Measurements from ENCODE around the gene RHOF. TPM values are rescaled to one million over a fixed set of nuclear protein-coding genes. Genes with fewer than 3 reads are reported as not detected.

RHOF gene
- 100 to 1,000 TPM in 1 of 2 experiments, 10 to 100 TPM in 1; 100.0 to 105 TPM for total RNA-seq

GRCh38 chr12:121793440-121793837 lies at the start of gene RHOF:
RHOF (minus strand) TSS chr12:121793688; CDS start chr12:121793633, 55 bp downstream.
- intact Hi-C loops (cut with DNase I, micrococcal nuclease) = loop anchor here (1.0 to 10.0 kb wide), 5 partner anchors 9 to 1599 kb away; partner anchors contain the start of genes GCN1 (in 1 of the 2), MLXIP (in 1 of the 2), ORAI1 (in 1 of the 2) and TMEM120B (in 1 of the 2)
- no peaks in the 10 kb centered on the region for H3K9me3 Mint-ChIP-seq (ENCODE audit: low read depth)
- DNase-seq (peak; percentile 89), ATAC-seq (peak; percentile 17)
- H3K4me3 Mint-ChIP-seq = peak within 1 kb of the TSS; percentile 96
- H3K36me3 Mint-ChIP-seq (ENCODE audit: low read depth) = peaks cover 35% of the 10 kb centered on the region
- H3K4me1 Mint-ChIP-seq = peaks cover 56% of the 10 kb centered on the region
- H3K27ac Mint-ChIP-seq = peak within 1 kb of the TSS; percentile 100
- ChIA-PET POLR2A (interaction anchor here (0.5 to 3.5 kb wide), 7 partner anchors 9 to 95 kb away, joined by 3 to 32 read pairs (median 5); partner anchors contain the start of gene PSMD9), CTCF (interaction anchor here (0.6 to 11.0 kb wide), 23 partner anchors 14 to 328 kb away, joined by 3 to 439 read pairs (median 10); partner anchors contain the start of genes CFAP251, ORAI1, PSMD9 and SETD1B)
- H3K27me3 Mint-ChIP-seq = no peaks in the 10 kb centered on the region

- no peaks in the 10 kb centered on the region for H3K9me3 Mint-ChIP-seq (ENCODE audit: low read depth)
- H3K36me3 Mint-ChIP-seq (ENCODE audit: low read depth) = no peaks in the 10 kb centered on the region
- DNase-seq (no peak), ATAC-seq (no peak)
- H3K4me1 Mint-ChIP-seq = peaks cover 14% of the 10 kb centered on the region
- H3K27ac Mint-ChIP-seq = peak overlapping the region; percentile 91
- intact Hi-C loops (cut with DNase I, micrococcal nuclease) = loop anchor here (1.0 to 2.0 kb wide), 10 partner anchors 28 to 386 kb away; partner anchors contain the start of genes PSMD9 (in 2 of the 2), B3GNT4 (in 1 of the 2), DIABLO (in 1 of the 2) and MLXIP (in 1 of the 2)
- H3K27me3 Mint-ChIP-seq = no peaks in the 10 kb centered on the region
- POLR2A ChIA-PET = interaction anchor here (0.6 kb wide), 1 partner anchor 47 kb away, joined by 3 read pairs; the partner anchor contains the start of gene RHOF
- H3K4me3 Mint-ChIP-seq = peak overlapping the region; percentile 91
- CTCF ChIA-PET = interaction anchor here (0.7 to 1.3 kb wide), 2 partner anchors 46 to 1557 kb away, joined by 3 to 7 read pairs; no protein-coding TSS in a partner anchor
Observed at GRCh38 chr12:121839993-121840761, 46.7 kb upstream of the RHOF start.

GRCh38 chr12:121839106-121839992 lies 45.9 kb upstream of the RHOF start:
- H3K27me3 Mint-ChIP-seq = no peaks in the 10 kb centered on the region
- DNase-seq = peak; percentile 100
- H3K36me3 Mint-ChIP-seq (ENCODE audit: low read depth) = no peaks in the 10 kb centered on the region
- intact Hi-C loops (cut with DNase I, micrococcal nuclease) = loop anchor here (1.0 to 2.0 kb wide), 10 partner anchors 27 to 387 kb away; partner anchors contain the start of genes PSMD9 (in 2 of the 2), B3GNT4 (in 1 of the 2), DIABLO (in 1 of the 2) and MLXIP (in 1 of the 2)
- ATAC-seq = peak; percentile 94
- ChIA-PET POLR2A (interaction anchor here (0.6 kb wide), 1 partner anchor 49 kb away, joined by 3 read pairs; no protein-coding TSS in a partner anchor), CTCF (interaction anchor here (0.6 to 1.3 kb wide), 4 partner anchors 27 to 1900 kb away, joined by 4 to 7 read pairs (median 4); no protein-coding TSS in a partner anchor)
- H3K4me1 Mint-ChIP-seq = peaks cover 14% of the 10 kb centered on the region
- H3K9me3 Mint-ChIP-seq (ENCODE audit: low read depth) = no peaks in the 10 kb centered on the region
- peak overlapping the region; percentile 91 for H3K27ac Mint-ChIP-seq
- peak overlapping the region; percentile 91 for H3K4me3 Mint-ChIP-seq

- CTCF ChIA-PET = interaction anchor here (0.6 to 3.0 kb wide), 2 partner anchors 44 to 184 kb away, joined by 4 to 17 read pairs; partner anchors contain the start of gene RHOF
- intact Hi-C loops (cut with DNase I, micrococcal nuclease) = loop anchor here in 1 of 2 experiments (2.0 kb wide), 1 partner anchor 35 kb away; no protein-coding TSS in a partner anchor
Observed at GRCh38 chr12:121838126-121838525, 44.6 kb upstream of the RHOF start.

GRCh38 chr12:121837680-121838079 lies 44.2 kb upstream of the RHOF start:
- DNase-seq = no peak
- H3K27me3 Mint-ChIP-seq = no peaks in the 10 kb centered on the region
- H3K9me3 Mint-ChIP-seq (ENCODE audit: low read depth) = no peaks in the 10 kb centered on the region
- H3K36me3 Mint-ChIP-seq (ENCODE audit: low read depth) = no peaks in the 10 kb centered on the region
- H3K27ac Mint-ChIP-seq = no peak overlapping the region
- intact Hi-C loops (cut with DNase I, micrococcal nuclease) = loop anchor here in 1 of 2 experiments (2.0 kb wide), 1 partner anchor 35 kb away; no protein-coding TSS in a partner anchor
- no peak for ATAC-seq
- peaks cover 14% of the 10 kb centered on the region for H3K4me1 Mint-ChIP-seq
- ChIA-PET CTCF (interaction anchor here (0.6 to 3.0 kb wide), 3 partner anchors 36 to 184 kb away, joined by 3 to 17 read pairs (median 4); partner anchors contain the start of gene RHOF), POLR2A (interaction anchor here (0.6 to 0.9 kb wide), 2 partner anchors 38 to 43 kb away, joined by 3 read pairs; no protein-coding TSS in a partner anchor)
- no peak overlapping the region for H3K4me3 Mint-ChIP-seq

More at GRCh38 chr12:121838126-121838525, 44.6 kb upstream of the RHOF start:
- POLR2A ChIA-PET = interaction anchor here (0.6 to 0.9 kb wide), 2 partner anchors 38 to 44 kb away, joined by 3 read pairs; no protein-coding TSS in a partner anchor
- Mint-ChIP-seq H3K9me3 (ENCODE audit: low read depth) (no peaks in the 10 kb centered on the region), H3K4me1 (peaks cover 14% of the 10 kb centered on the region), H3K27me3 (no peaks in the 10 kb centered on the region), H3K4me3 (no peak overlapping the region), H3K36me3 (ENCODE audit: low read depth) (no peaks in the 10 kb centered on the region), H3K27ac (no peak overlapping the region)
- ATAC-seq = no peak
- DNase-seq = no peak

GRCh38 chr12:121831571-121832245 lies 38.2 kb upstream of the RHOF start:
- Mint-ChIP-seq H3K9me3 (ENCODE audit: low read depth) (no peaks in the 10 kb centered on the region), H3K4me3 (no peak overlapping the region), H3K4me1 (peaks cover 2% of the 10 kb centered on the region), H3K27me3 (no peaks in the 10 kb centered on the region), H3K36me3 (ENCODE audit: low read depth) (peaks cover 27% of the 10 kb centered on the region), H3K27ac (no peak overlapping the region)
- DNase-seq (no peak), ATAC-seq (no peak)
- ChIA-PET POLR2A (no interaction called here), CTCF (no interaction called here)
- intact Hi-C loops (cut with DNase I, micrococcal nuclease) = no loop called here

- Mint-ChIP-seq H3K27ac (no peak overlapping the region), H3K4me3 (no peak overlapping the region), H3K36me3 (ENCODE audit: low read depth) (peaks cover 31% of the 10 kb centered on the region), H3K9me3 (ENCODE audit: low read depth) (no peaks in the 10 kb centered on the region), H3K27me3 (no peaks in the 10 kb centered on the region), H3K4me1 (peaks cover 2% of the 10 kb centered on the region)
- ChIA-PET POLR2A (no interaction called here), CTCF (no interaction called here)
- ATAC-seq (no peak), DNase-seq (no peak)
- intact Hi-C loops (cut with DNase I, micrococcal nuclease) = no loop called here
Observed at GRCh38 chr12:121830588-121831265, 37.2 kb upstream of the RHOF start.

GRCh38 chr12:121830134-121830533 lies 36.6 kb upstream of the RHOF start:
- ChIA-PET POLR2A (no interaction called here), CTCF (no interaction called here)
- Mint-ChIP-seq H3K36me3 (ENCODE audit: low read depth) (peaks cover 31% of the 10 kb centered on the region), H3K4me3 (no peak overlapping the region), H3K9me3 (ENCODE audit: low read depth) (no peaks in the 10 kb centered on the region), H3K27ac (no peak overlapping the region), H3K27me3 (no peaks in the 10 kb centered on the region), H3K4me1 (peaks cover 2% of the 10 kb centered on the region)
- no peak for DNase-seq
- no peak for ATAC-seq
- intact Hi-C loops (cut with DNase I, micrococcal nuclease) = no loop called here

- ChIA-PET CTCF (interaction anchor here (0.6 kb wide), 1 partner anchor 21 kb away, joined by 4 read pairs; no protein-coding TSS in a partner anchor), POLR2A (no interaction called here)
- peaks cover 2% of the 10 kb centered on the region for H3K4me1 Mint-ChIP-seq
- no peak overlapping the region for H3K4me3 Mint-ChIP-seq
- H3K27ac Mint-ChIP-seq = no peak overlapping the region
- no peaks in the 10 kb centered on the region for H3K9me3 Mint-ChIP-seq (ENCODE audit: low read depth)
- peaks cover 31% of the 10 kb centered on the region for H3K36me3 Mint-ChIP-seq (ENCODE audit: low read depth)
- intact Hi-C loops (cut with DNase I, micrococcal nuclease) = no loop called here
- no peak for DNase-seq
- ATAC-seq = no peak
- H3K27me3 Mint-ChIP-seq = no peaks in the 10 kb centered on the region
Observed at GRCh38 chr12:121829250-121829918, 35.9 kb upstream of the RHOF start.

Data from activated CD4-positive, alpha-beta T cell treated with anti-CD3 and anti-CD28 coated beads for 36 hours (primary cell).